ENCODE measurements around the gene TPRG1. TPM values are rescaled to one million over a fixed set of nuclear protein-coding genes. Genes with fewer than 3 reads are reported as not detected.

TPRG1 gene, protein sequence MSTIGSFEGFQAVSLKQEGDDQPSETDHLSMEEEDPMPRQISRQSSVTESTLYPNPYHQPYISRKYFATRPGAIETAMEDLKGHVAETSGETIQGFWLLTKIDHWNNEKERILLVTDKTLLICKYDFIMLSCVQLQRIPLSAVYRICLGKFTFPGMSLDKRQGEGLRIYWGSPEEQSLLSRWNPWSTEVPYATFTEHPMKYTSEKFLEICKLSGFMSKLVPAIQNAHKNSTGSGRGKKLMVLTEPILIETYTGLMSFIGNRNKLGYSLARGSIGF
- polyA plus RNA-seq (ENCODE audit: insufficient read length) = 0.68 TPM
- long read RNA-seq, donor 1, partial matches to known transcripts = 0 of 1 reads
- long read RNA-seq, donor 1, other reads (novel, unspliced or antisense) = 0 of 1 reads
- long read RNA-seq, donor 2 = 0 reads
- long read RNA-seq, donor 3 = 0 reads
- long read RNA-seq, donor 4 = 0 reads
- long read RNA-seq, donor 5 = 0 reads
- long read RNA-seq, donor 6 = 0 reads
- long read RNA-seq, donor 7 = 0 reads
- long read RNA-seq, donor 8 = 0 reads

DNA sequence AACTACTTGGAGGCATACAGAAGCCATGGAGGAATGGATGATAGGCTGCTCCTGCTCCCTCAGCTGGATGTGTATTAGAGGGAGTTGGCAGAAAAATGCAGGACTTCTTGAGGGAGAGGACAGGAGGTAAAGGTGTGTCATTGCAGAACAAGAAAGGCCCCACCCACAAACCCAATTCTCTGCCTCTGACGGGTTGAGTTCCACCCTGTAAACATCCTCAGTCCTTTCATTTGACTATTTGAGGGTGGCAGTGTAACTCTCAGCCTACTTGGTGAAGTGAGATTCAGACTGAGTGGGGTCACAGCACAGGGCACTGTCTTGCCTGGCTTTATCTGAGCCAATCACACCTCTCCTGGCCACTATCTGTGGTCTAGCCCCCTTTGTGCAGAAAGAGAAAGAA is at the start of gene TPRG1:
TSS of gene TPRG1 (plus strand) at position 265 of the 400 bp plus-strand sequence. CDS start 35,414 bp downstream, outside the sequence.
- DNase-seq = no peak

- DNase-seq = no peak
Observed at GRCh38 chr3:189122110-189122509, 49.7 kb upstream of the TPRG1 start.

- no peak for DNase-seq
Observed at GRCh38 chr3:189122526-189123205, 49.1 kb upstream of the TPRG1 start.

DNA sequence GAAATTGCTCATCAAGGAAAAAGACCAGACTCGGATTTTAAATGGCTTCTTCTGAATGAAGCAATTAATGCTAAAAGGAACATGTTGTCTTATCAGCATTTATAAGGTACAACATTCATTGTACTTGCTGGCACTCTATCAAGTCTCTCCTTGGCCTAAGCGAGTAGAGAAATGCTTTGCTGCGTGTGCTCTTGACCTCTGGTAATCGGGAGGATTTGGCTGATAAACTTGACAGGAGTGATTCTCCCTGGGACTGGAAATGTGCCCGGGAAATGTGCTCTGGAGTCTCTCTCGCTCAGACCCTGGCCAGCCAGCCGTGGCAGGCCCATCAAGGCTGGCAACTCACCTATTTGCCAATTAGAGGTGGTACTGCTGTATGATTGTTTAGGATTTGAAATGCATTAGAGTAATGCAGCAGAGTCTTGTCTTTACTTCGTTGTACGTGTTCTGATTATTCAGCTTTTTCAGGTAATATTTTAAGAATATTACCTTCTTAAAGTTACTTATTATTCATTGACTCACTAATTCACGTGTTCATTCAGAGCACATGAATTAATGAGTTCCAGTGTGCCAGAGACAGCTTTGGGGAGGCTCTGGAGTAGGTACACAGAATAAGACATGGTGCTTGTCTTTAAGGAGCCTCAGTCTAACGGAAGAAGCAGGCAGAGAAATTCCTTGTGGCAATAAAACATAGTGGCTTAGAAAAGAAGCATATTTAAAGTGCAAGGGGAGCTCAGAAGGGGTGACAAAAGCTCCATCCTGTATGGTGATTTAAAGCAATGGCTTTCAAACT is 48.0 kb upstream of the TPRG1 start:
- no peak for DNase-seq

DNA sequence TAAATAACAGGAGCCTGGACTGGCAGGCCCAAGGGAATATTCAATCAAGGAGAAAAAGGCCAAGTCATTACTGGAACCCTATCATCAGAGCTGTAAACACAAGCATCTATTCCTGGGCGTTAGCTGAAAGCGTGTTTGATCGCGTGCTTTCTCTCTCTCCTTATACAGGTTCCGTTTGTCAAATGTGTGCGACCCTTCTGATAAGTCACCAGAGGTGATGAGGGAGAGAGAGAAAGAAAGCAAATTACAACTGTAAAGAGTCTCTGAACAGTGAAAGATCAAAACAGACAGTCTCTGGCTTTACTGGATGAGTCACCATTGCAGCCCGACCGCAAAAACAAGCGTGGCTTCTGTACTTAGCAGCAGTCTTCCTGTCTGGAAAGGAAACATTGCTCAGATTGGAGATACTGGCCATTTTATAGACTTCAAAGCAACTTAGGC is 39.5 kb upstream of the TPRG1 start:
- DNase-seq = no peak

DNA sequence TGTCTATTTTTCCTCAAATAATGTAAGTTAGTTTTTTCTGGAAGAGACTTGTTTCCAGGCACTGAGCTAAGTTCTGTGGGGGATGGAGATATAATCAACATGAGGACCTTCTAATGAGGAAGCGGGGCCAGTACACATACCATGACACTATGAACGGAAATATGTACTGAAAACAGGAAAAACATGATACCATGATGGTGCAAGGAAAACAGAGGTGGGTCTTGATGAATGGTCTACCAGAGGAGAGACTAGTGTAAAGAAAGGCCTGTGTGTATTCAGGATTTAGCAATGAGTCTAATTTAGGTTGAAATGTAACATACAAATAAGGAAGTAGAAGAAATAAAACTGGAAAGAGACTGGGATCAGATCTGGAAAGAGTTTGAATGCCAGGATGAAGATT is 38.9 kb upstream of the TPRG1 start:
- no peak for DNase-seq

- DNase-seq = no peak
Observed at GRCh38 chr3:189133768-189134167, 38.0 kb upstream of the TPRG1 start.

DNA sequence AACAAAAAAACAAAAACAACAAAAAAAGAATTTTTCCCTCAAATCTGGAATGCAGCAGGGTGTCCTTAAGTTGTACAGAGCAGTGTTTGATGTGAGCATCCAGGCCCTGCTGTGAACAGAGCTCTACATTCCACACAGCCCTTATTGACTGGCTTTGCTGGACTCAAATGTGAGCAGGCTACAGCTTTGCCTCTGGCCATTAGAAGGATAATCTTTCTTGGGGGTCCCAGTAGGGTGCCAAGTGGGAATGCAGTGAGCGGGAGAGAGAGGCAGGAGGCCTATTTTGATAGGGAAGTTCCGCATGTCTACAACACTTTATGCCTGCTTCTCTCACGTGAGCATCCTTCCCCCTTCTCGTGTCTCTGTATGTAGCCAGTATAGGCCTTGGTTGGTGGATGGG is 34.4 kb upstream of the TPRG1 start:
- DNase-seq = no peak

- no peak for DNase-seq
Observed at GRCh38 chr3:189138901-189139610, 32.7 kb upstream of the TPRG1 start.

GRCh38 chr3:189139611-189139940 is 32.2 kb upstream of the TPRG1 start:
- DNase-seq = no peak

DNA sequence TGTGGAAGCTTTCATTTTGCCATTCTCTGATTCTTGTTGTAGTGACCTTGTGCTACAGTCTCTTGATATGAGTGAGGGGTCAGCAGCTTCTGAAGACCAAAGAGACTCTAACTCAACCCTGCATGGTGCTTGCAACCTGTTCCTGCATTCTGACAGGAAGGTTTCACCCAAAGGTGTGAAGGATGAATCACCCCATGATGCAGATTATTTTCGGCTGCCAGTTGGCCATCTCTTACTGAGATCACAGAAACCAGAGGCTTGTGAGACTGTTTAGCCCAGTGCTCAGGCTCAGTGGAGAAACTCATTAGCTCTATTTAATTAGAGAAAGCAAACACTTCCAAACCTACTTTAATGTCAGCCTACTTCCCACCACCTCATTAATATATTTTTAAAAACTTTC is 29.2 kb upstream of the TPRG1 start:
- DNase-seq = no peak

- no peak for DNase-seq
Observed at GRCh38 chr3:189143321-189143720, 28.4 kb upstream of the TPRG1 start.

GRCh38 chr3:189143771-189144170 is 28.0 kb upstream of the TPRG1 start:
- no peak for DNase-seq

- peak; percentile 50 for DNase-seq
Observed at GRCh38 chr3:189144645-189145044, 27.1 kb upstream of the TPRG1 start.

GRCh38 chr3:189146848-189147247 is 24.9 kb upstream of the TPRG1 start:
- DNase-seq = no peak

DNA sequence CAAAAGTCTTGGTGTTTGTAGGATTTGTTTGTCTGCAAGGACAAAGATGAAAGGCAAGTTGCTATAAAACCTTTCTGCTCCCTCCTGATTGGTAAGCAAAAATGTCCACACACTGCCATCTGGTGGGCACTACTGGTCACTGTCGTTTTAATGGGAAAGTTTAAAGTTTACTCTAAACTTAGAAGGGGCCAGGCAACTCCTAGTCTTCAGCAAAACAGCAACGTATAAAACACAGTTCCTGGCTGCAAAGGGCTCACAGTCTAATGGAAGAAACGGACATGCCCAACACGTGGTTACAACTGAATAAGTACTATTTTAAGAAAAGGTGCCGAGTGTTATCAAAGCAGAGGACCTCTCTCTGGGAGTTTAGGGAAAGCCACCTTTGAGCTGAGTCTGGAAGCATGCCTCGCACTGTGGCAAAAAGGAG is 23.7 kb upstream of the TPRG1 start:
- DNase-seq = peak; percentile 69

DNA sequence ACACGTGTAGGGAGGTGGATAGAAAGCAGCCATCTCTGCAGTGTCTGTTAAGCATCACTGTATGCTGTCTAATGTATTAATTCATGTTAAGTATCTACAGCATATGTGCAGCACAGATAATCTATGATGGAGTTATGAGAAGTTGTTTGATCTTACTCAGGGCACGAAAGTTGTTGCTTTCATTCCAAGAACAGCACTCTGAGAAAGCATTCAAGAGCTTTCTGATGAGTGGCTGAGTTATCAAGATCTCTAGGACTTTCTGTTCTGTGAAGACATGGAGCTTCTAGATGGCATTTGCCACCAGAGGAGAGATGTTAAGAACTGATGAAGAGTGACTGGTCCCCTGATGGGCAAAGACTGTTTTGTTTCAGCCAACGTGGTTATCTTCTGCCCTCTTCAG is 22.6 kb upstream of the TPRG1 start:
- no peak for DNase-seq

DNA sequence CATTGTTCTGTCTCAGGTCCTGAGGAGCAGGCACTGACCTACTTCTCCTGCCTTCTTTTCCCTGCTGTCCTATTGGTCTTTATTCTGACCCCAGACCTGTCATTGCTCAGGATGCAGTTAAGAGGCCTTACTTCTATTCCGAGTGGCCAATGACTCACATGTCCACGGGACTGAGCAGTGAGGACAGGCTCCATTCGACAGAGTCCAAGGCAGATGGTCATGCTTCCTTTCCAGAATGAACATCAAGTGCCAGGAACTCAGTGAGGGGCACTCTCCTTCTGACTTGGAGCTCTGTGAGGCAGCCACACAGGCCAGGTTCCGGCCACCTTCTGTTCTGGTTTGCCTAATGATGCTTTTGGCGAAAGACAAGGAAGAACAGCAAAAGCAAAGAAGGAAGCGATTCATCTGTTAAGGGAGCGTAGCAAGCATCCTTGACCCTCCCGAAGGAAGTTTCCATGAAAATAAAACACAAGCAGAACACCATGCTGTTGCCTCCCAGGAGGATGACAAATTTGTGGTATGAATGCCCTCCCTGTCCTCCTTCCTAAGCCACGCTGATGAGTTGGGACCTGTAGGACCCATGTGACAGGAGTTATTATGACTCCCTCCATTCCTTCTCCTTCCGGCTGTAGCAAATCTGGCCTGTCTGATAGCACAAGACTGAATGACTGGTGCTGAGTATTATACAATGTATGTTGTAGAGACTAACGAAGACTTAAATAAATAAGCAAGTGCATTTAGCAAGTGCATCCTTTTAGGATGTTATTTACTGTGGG is 14.4 kb upstream of the TPRG1 start:
- DNase-seq = no peak

GRCh38 chr3:189158034-189158433 is 13.7 kb upstream of the TPRG1 start:
- no peak for DNase-seq

- DNase-seq = no peak
Observed at GRCh38 chr3:189160519-189161309, 11.1 kb upstream of the TPRG1 start.
